Tibial artery (tissue), 4 donors: ENCODE results near the gene SLC49A3.

Source experiments
- DNase-seq, 2 donors: peaks; one replicate each; pipeline ENCODE4 v3.0.0-alpha.2; 2019
- H3K27ac ChIP-seq, 2 donors: fragments of 200-600 bp; sonication (generic) in 1 of 2; 1 replicate in 1 of 2; 2 replicates in 1 of 2; pipeline ENCODE4 v1.5.1; 2018 to 2019; ENCODE audit warnings: mild to moderate bottlenecking in 1 of 2
- H3K27me3 ChIP-seq, 2 donors: fragments of 200-600 bp; sonication (generic) in 1 of 2; one replicate each; pipeline versions ENCODE4 v1.5.1 to v1.6.0; 2016 to 2019
- H3K36me3 ChIP-seq, 3 donors: fragments of 200-600 bp; sonication (generic) in 2 of 3; one replicate each; pipeline ENCODE4 v1.5.1; 2016 to 2019; ENCODE audit warnings: mild to moderate bottlenecking in 2 of 3
- H3K4me1 ChIP-seq, 4 donors: fragments of 200-600 bp; sonication (generic) in 2 of 4; 1 replicate in 3 of 4; 2 replicates in 1 of 4; pipeline ENCODE4 v1.5.1; 2016 to 2019
- H3K4me3 ChIP-seq, 2 donors: fragments of 200-600 bp; sonication (generic) in 1 of 2; 1 replicate in 1 of 2; 2 replicates in 1 of 2; pipeline ENCODE4 v1.5.1; 2018 to 2019; ENCODE audit warnings: mild to moderate bottlenecking in 2 of 2
- H3K9me3 ChIP-seq, 3 donors: fragments of 200-600 bp; sonication (generic) in 1 of 3; one replicate each; pipeline ENCODE4 v1.5.1; 2016 to 2019
- intact Hi-C: fragments of 100-400 bp; cut with DNase I; formaldehyde crosslinking; loops from one replicate; pipeline ENCODE4 v1.15.0; 2023; ENCODE audit warnings: low total_unique reads
- TF ChIP-seq, protein P1 (sequence below), 2 experiments: fragments of 200-600 bp in 1 of 2; fragments of 450-650 bp in 1 of 2; IDR thresholded peaks; one replicate each; pipeline ENCODE4 v1.5.1; 2017 to 2019; ENCODE audit warnings: antibody characterized with exemption in 2 of 2, mild to moderate bottlenecking in 1 of 2, moderate library complexity in 1 of 2

SLC49A3 gene

DNA sequence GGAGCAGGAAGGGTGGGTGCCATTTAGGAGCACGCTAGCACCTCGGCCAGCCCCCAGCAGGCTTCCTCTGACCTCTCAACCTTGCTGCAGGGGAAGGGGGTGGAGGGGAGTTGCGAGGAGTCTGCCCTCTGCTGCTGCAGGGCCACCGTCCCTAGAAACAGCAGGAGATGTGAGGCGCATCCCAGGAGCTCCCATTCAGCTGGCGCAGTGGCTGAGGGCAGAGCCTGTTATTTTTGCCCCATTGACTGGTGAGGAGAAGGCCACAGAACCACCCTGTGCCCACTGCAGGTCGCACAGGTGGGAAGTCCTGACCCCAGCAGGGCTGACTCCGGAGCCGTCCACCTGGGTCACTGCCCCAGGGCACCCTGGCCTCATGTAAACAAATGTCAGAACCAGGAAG, 55.5 kb downstream of the SLC49A3 start:
- Histone ChIP-seq H3K9me3 (peaks cover 0 to 9% (median 0%) of the 10 kb centered on the region in 3 donors), H3K4me1 (no peaks in the 10 kb centered on the region), H3K4me3 (no peak overlapping the region), H3K36me3 (no peaks in the 10 kb centered on the region), H3K27me3 (peaks cover 0 to 33% of the 10 kb centered on the region in 2 donors), H3K27ac (no peak overlapping the region)
- TF ChIP-seq, protein P1, sequence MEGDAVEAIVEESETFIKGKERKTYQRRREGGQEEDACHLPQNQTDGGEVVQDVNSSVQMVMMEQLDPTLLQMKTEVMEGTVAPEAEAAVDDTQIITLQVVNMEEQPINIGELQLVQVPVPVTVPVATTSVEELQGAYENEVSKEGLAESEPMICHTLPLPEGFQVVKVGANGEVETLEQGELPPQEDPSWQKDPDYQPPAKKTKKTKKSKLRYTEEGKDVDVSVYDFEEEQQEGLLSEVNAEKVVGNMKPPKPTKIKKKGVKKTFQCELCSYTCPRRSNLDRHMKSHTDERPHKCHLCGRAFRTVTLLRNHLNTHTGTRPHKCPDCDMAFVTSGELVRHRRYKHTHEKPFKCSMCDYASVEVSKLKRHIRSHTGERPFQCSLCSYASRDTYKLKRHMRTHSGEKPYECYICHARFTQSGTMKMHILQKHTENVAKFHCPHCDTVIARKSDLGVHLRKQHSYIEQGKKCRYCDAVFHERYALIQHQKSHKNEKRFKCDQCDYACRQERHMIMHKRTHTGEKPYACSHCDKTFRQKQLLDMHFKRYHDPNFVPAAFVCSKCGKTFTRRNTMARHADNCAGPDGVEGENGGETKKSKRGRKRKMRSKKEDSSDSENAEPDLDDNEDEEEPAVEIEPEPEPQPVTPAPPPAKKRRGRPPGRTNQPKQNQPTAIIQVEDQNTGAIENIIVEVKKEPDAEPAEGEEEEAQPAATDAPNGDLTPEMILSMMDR (IDR thresholded peaks at IDR 0.05): no peak
- intact Hi-C loops: no loop called here
- no peak for DNase-seq

- peaks cover 0 to 37% of the 10 kb centered on the region in 2 donors for H3K27me3 ChIP-seq
- DNase-seq: peak in 1 of 2 donors; percentile 25
- peaks cover 0 to 9% (median 0%) of the 10 kb centered on the region in 3 donors for H3K9me3 ChIP-seq
- TF ChIP-seq, protein P1 (IDR thresholded peaks at IDR 0.05): no peak
- no peaks in the 10 kb centered on the region for H3K36me3 ChIP-seq
- H3K4me1 ChIP-seq: no peaks in the 10 kb centered on the region
- no peak overlapping the region for H3K27ac ChIP-seq
- H3K4me3 ChIP-seq: no peak overlapping the region
- intact Hi-C loops: no loop called here
Observed at GRCh38 chr4:632926-633325, 56.0 kb downstream of the SLC49A3 start.

DNA sequence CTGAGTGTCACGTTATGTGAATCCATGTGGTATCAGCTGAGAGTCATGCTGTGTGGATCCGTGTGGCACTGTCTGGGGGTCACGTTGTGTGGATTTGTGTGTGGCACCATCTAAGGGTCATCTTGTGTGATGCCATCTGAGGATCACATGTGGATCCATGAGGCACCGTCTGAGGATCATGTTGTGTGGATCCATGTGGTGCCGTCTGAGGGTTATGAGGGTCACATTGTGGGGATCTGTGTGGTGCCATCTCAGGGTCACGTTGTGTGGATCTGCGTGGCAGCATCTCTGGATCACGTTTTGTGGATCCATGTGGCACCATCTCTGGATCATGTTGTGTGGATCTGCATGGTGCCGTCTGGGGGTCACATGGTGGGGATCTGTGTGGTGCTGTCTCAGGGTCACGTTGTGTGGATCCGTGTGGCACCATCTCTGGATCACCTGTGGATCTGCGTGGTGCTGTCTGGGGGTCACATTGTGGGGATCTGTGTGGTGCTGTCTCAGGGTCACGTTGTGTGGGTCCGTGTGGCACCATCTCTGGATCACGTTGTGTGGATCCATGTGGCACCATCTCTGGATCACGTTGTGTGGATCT, 56.7 kb downstream of the SLC49A3 start:
- peak; percentile 8 to 24 for DNase-seq
- Histone ChIP-seq H3K4me3 (no peak overlapping the region), H3K9me3 (peaks cover 0 to 9% (median 0%) of the 10 kb centered on the region in 3 donors), H3K27me3 (peaks cover 0 to 39% of the 10 kb centered on the region in 2 donors), H3K4me1 (no peaks in the 10 kb centered on the region), H3K36me3 (no peaks in the 10 kb centered on the region), H3K27ac (no peak overlapping the region)
- intact Hi-C loops: no loop called here
- TF ChIP-seq, protein P1 (IDR thresholded peaks at IDR 0.05): no peak
